ENCODE measurements around the gene GSKIP. TPM values are rescaled to one million over a fixed set of nuclear protein-coding genes. Genes with fewer than 3 reads are reported as not detected.

Gene GSKIP
- polyA plus RNA-seq, 1 of the 3 experiments (the other 2 are of a cell fraction), result 13.6 TPM

- Histone ChIP-seq H3K4me3 (ENCODE audit: low read depth in 2 of 2, low read length in 1 of 2) (no peak overlapping the region), H4K20me1 (ENCODE audit: insufficient read depth) (no peaks in the 10 kb centered on the region), H3K27ac (ENCODE audit: low read depth in 2 of 2, low read length in 1 of 2) (no peak overlapping the region), H3K4me1 (ENCODE audit: control insufficient read depth in 1 of 2, insufficient read depth in 2 of 2, low read depth in 1 of 2, low read length in 1 of 2) (peaks cover 0 to 2% of the 10 kb centered on the region in 2 experiments; a peak in 2 of 4 replicates), H2AFZ (ENCODE audit: low read depth) (no peak overlapping the region), H3K4me2 (no peak overlapping the region), H3F3A (replicated peaks; ENCODE audit: insufficient read depth) (peaks cover 4% of the 10 kb centered on the region), H3K79me2 (ENCODE audit: insufficient read depth) (no peaks in the 10 kb centered on the region; the same call in none of the 2 replicates), H3K9me2 (no peaks in the 10 kb centered on the region), H3K9ac (no peak overlapping the region), H3K9me3 (no peaks in the 10 kb centered on the region), H3K36me3 (replicated peaks in 1 of 2; ENCODE audit: control insufficient read depth in 1 of 2, insufficient read depth in 2 of 2, low read length in 1 of 2) (peaks cover 43 to 56% of the 10 kb centered on the region in 2 experiments), H3K27me3 (ENCODE audit: insufficient read depth) (no peaks in the 10 kb centered on the region)
- 0% methylated on average over 1 of the region's 1 CpG for WGBS (ENCODE audit: low lambda C conversion rate)
- ChIA-PET POLR2A (no interaction called here), CTCF (interaction anchor here (0.7 kb wide), 1 partner anchor 104 kb away, joined by 4 read pairs; no protein-coding TSS in a partner anchor)
- DNase-seq, result no peak
- TF ChIP-seq, protein P1, sequence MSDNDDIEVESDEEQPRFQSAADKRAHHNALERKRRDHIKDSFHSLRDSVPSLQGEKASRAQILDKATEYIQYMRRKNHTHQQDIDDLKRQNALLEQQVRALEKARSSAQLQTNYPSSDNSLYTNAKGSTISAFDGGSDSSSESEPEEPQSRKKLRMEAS (IDR thresholded peaks at IDR 0.05; ENCODE audit: low read depth), result no peak
- TF ChIP-seq RAD21 (IDR thresholded peaks at IDR 0.05; ENCODE audit: low read length) (no peak), JUND (IDR thresholded peaks at IDR 0.05) (no peak), FOSL2 (IDR thresholded peaks at IDR 0.05; ENCODE audit: borderline replicate concordance, low read depth) (no peak), SIN3A (IDR thresholded peaks at IDR 0.05; ENCODE audit: borderline replicate concordance, low read depth, low read length) (no peak), MXI1 (IDR thresholded peaks at IDR 0.05; ENCODE audit: low read depth, low read length) (no peak), GABPA (IDR thresholded peaks at IDR 0.05; ENCODE audit: low read depth) (no peak), SMC3 (IDR thresholded peaks at IDR 0.05; ENCODE audit: low read depth, low read length) (no peak), IRF3 (IDR thresholded peaks at IDR 0.05; ENCODE audit: low read depth, low read length) (no peak), ELF1 (IDR thresholded peaks at IDR 0.05) (no peak), TEAD4 (IDR thresholded peaks at IDR 0.05; ENCODE audit: borderline replicate concordance, insufficient read depth) (no peak), TCF12 (IDR thresholded peaks at IDR 0.05) (no peak), RFX5 (IDR thresholded peaks at IDR 0.05; ENCODE audit: low read length) (no peak), EP300 (IDR thresholded peaks at IDR 0.05; ENCODE audit: borderline replicate concordance in 1 of 2, low read depth in 1 of 2, low read length in 1 of 2) (no peak), POLR2AphosphoS5 (IDR thresholded peaks at IDR 0.05; ENCODE audit: low read depth, low read length) (no peak), FOXM1 (IDR thresholded peaks at IDR 0.05; ENCODE audit: low read depth) (no peak), NFIC (IDR thresholded peaks at IDR 0.05; ENCODE audit: borderline replicate concordance) (no peak)
- TF ChIP-seq, protein P2, sequence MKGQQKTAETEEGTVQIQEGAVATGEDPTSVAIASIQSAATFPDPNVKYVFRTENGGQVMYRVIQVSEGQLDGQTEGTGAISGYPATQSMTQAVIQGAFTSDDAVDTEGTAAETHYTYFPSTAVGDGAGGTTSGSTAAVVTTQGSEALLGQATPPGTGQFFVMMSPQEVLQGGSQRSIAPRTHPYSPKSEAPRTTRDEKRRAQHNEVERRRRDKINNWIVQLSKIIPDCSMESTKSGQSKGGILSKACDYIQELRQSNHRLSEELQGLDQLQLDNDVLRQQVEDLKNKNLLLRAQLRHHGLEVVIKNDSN (IDR thresholded peaks at IDR 0.05; ENCODE audit: borderline replicate concordance, low read depth), result no peak
These were observed 21.4 kb downstream of the GSKIP start for GRCh38 chr14:96384740-96385139.

- H2AFZ ChIP-seq (ENCODE audit: low read depth), result no peak overlapping the region
These were observed 22.1 kb downstream of the GSKIP start for GRCh38 chr14:96385385-96385784.

More at GRCh38 chr14:96385385-96385784, 22.1 kb downstream of the GSKIP start:
- WGBS (ENCODE audit: low lambda C conversion rate), result 100% methylated on average over 3 of the region's 3 CpGs
- Histone ChIP-seq H3K4me1 (ENCODE audit: control insufficient read depth in 1 of 2, insufficient read depth in 2 of 2, low read depth in 1 of 2, low read length in 1 of 2) (peaks cover 0 to 2% of the 10 kb centered on the region in 2 experiments; a peak in 2 of 4 replicates), H3K27ac (ENCODE audit: low read depth in 2 of 2, low read length in 1 of 2) (no peak overlapping the region), H3K36me3 (replicated peaks in 1 of 2; ENCODE audit: control insufficient read depth in 1 of 2, insufficient read depth in 2 of 2, low read length in 1 of 2) (peaks cover 43 to 52% of the 10 kb centered on the region in 2 experiments), H3K27me3 (ENCODE audit: insufficient read depth) (no peaks in the 10 kb centered on the region), H3K9ac (no peak overlapping the region), H3K4me3 (ENCODE audit: low read depth in 2 of 2, low read length in 1 of 2) (no peak overlapping the region), H3K79me2 (ENCODE audit: insufficient read depth) (no peaks in the 10 kb centered on the region; the same call in none of the 2 replicates), H3K4me2 (no peak overlapping the region), H3K9me2 (no peaks in the 10 kb centered on the region), H3K9me3 (no peaks in the 10 kb centered on the region), H4K20me1 (ENCODE audit: insufficient read depth) (no peaks in the 10 kb centered on the region), H3F3A (replicated peaks; ENCODE audit: insufficient read depth) (peaks cover 4% of the 10 kb centered on the region)
- ChIA-PET CTCF (no interaction called here), POLR2A (no interaction called here)
- no peak for TF ChIP-seq REST (IDR thresholded peaks at IDR 0.05; ENCODE audit: low read depth, low read length)
- TF ChIP-seq FOXM1 (IDR thresholded peaks at IDR 0.05; ENCODE audit: low read depth), result no peak
- DNase-seq, result no peak
